Vagina (tissue), 2 donors: ENCODE measurements around the gene SSX2IP.

Source experiments
- CTCF ChIP-seq, 3 experiments: fragments of 450-650 bp in 2 of 3; fragments of 200-600 bp in 1 of 3; sonication (generic) in 1 of 3; IDR thresholded peaks; one replicate each; pipeline ENCODE4 v1.5.1; 2017 to 2019; ENCODE audit warnings: antibody characterized with exemption in 3 of 3, mild to moderate bottlenecking in 2 of 3, moderate library complexity in 2 of 3
- POLR2A ChIP-seq, 2 donors: fragments of 450-650 bp; IDR thresholded peaks; one replicate each; pipeline ENCODE4 v1.6.1; 2017; ENCODE audit warnings: antibody characterized with exemption in 2 of 2, mild to moderate bottlenecking in 2 of 2, moderate library complexity in 2 of 2

GRCh38 chr1:84677415-84678099 is 12.7 kb downstream of the SSX2IP start:
- no peak for TF ChIP-seq CTCF (IDR thresholded peaks at IDR 0.05)
- TF ChIP-seq POLR2A (IDR thresholded peaks at IDR 0.05), result no peak
